SW480 (cell line): Measurements from ENCODE around the gene ANKS6.
A peak's percentile ranks its signal among the peaks of the same experiment; 100 is the strongest.

Experiments
- DNase-seq: peaks from one replicate; pipeline ENCODE4 v3.0.0-alpha.2; 2016; ENCODE audit warnings: low spot score

ANKS6 gene

DNA sequence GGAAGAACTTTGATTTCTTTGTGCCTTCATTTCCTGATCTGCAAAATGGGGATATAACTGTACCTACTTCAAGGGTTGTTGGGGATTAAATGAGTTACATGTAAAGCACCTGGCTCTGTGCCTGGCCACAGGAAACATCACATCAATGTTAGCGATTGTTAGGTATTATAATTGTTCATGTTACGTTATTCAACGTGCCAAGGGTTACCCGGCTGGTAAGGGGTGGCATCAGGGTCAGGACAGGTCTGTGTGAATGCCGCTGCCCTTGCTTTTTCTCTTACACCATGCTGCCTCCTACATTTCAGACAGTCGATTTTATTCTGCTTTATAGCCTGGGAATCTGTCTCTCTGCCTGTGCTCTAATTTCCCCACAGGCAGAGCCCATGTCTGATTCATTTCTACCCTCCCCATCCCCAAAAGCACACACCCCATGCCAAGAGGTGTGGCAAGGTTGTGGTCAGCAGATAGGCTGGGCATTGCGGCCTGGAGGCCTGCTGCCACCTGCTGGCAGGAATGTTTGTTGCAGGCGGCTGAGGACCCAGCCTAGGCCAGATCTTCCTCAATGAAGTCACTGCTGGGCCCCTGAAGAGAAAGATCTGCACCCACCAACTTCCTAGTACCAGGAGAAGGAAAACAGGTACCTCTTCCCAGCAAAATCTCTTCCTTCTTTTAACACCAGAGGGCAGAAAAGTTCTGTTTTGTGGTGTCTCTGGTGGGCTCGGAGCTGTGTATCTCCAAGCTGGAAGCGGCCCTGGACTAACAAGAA lies 5.3 kb downstream of the ANKS6 start:
- peak; percentile 92 for DNase-seq

DNA sequence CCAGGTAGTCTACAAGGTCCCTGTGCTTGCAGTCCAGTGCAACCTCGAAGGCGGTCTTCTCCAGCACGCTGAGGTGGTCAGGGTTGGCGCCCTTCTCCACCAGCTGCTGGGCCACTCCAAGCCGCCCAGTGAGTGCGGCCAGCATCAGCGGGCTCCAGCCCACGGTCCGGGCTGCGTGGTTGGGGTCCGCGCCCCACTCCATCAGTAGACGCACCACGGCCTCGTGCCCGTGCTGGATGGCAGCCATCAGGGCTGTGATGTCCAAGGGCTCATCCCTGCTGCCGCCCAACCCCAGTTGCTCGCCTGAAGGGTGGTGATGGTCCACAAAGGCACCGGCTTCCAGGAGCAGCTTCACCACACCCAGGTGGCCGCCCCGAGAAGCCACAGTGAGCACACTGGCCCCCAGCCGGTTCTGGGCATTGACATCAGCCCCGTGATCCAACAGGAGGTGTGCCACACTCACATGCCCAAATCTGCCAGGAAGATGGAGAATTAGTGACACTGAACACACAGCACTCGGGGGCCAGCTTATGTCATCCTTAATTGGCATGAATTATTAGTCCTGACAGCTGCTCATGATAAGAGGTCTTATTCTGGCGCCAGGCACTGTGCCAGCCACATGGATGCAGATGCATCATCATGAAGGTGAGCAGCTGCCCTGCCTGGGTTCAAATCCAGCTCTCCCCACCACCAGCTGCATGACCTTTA lies 6.1 kb downstream of the ANKS6 start:
- DNase-seq, result no peak

DNA sequence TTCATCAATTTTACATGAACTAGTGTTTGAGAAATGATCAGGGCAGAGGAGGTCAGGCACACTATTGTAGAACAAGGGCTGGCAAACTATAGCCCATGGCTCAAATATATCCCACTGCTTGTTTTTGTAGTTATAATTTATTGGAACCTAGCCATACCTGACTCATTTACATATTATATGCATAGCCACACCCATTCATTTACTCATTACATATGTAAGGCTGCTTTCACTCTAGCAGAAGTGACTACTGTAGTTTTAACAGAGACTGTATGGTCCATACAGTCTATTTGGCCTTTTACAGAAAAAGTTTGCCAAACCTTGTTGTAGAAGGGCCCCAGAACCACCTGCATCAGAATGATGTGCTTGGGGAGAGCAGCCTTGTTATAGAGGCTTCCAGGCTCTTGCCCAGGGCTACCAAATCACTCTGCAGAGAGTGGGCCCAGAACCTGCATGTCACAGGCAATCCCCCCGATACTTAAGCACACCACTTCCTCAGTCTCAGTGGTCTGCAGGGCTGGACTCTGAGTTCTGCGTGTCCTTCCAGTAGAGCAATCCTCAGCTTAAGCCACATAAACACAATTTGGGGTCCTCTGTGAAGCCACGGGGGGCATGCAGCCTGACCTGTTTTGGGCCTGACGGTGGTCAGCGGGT lies 6.7 kb downstream of the ANKS6 start:
- no peak for DNase-seq

DNA sequence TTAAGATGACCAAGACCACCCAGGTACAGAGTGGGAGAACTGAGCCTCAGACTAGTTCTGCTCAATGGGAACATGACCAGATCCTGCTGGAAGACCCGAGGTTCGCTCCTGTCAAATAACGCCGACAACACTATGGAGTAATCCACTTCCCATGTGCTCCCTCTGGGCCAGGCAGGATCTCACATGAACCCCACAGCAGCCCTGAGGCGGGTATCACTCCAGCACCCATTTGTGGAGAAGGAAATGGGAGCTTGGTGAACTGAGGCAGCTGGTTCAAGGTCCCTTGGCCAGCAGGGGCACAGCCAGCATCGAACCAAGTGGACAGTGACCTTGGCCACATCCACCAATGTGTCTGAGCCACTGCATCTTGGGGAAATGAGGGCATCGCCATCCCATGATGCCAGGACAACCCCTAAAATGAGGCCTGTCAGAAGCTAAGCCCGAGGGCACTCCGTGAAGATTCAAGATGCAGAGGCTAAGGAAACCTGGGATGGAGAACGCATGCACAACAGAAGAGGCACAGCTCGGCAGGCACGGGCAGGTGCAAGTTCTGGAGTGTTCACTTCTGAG lies 8.5 kb downstream of the ANKS6 start:
- DNase-seq, result no peak

DNA sequence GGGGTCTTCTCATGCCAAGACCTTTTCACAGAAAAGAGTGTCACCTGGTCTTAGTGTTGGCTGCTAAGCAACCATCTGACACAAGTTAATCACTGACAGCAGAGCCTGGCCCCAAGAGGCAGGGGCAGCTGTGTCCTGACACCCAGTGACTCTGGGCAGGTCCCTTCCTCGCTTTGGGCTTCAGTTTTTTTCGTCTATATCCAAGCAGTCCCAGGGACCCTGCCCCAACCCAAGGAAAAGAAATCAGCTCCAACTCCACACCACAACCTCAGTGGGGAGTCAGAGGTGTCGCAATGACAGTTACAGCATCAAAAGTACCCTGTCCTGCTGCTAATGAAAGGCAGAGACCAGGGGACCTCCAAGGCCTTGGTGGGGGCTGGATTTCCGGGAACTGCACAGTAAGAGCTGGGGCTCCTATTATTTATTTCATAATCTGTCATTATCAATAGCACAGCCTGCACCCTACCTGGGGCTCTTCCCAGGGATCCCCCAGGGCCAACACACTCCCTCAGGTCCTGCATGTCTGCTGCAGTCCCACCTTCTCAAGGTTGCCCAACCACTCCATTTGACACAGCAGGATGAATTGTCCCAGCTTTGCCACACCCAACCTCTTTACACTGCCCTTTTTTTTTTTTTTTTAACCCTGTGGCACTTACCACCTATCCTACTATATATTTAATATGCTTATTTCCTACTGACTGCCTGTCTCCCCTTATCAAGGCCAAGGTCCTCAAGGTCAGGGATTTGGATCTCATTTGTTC lies 9.4 kb downstream of the ANKS6 start:
- DNase-seq, result no peak

DNA sequence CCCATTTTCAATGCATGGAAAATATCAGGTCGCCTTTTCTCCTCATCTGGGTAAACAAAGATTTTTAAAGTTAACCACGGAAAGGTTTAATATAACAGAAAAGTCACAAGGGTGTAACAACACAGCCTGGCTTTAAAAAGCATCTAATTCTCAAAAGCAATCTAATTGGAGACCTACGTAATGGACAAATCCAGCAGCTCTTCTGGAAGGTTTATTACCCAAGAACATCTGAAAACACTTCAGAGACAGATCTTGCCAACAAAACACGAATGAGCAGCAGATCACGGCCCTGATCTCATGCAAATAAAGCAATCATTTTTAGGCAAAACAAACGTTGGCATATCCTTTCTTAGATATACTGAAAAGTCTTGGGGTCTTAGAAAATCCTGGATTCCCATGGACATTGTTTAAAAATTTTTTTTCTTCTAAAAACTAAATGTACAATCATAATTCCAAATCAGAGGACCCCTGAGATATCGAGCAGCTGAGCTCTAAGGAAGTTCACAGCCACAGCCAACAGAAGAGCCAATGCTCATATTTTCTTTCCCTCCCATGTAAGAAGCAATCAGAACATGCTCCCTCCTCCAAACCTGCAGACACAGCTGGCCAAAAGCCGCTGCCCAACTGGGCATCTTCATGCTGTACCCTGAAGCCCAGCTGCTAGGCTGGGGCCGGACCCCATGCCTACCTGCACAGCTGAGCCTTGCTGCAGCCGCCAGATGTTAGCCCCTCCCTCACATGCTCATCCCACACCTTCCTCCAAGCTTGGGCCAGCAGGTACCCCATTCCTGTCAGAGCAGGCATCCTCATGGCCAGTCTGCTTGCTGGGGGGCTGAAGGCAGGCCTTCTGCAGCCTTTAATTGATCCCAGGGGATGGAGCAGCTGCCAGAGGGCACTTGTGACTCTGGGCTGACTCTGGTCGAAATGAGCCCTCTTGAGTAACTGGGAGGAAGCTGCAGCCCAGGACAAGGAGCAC lies 11.2 kb downstream of the ANKS6 start:
- DNase-seq, result no peak

DNA sequence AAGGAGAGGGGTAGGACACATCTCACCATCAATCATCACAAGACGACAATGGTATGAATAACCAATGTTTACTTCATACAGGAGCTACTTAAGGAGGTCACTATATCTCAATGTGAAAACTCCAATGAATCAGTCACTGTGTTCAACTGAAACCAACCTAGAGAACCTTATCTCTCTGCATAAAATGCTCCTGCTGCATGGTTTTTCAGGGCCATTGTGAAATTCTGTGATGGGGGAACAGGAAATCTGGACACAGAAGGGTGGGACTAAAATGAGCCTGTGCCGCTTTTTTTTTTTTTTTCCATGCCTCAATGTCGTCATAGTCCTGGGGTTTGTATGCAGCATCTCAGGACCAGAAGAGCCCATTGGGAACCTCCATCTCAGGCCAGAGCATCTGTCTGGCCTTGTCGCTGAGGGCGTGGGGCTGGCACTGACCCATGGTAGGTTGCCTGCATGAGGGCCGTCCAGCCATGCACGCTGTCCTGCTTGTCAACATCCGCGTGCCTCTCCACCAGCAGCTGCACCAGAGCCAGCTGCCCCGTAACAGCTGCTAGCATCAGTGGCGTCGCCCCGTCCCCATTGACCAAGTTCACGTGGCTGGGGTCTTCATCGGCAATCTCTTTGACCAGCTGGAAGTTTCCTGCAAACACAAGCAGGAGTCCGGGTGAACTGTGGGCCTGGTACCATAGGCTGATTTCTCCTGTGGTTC lies 12.7 kb downstream of the ANKS6 start:
- DNase-seq, result no peak

DNA sequence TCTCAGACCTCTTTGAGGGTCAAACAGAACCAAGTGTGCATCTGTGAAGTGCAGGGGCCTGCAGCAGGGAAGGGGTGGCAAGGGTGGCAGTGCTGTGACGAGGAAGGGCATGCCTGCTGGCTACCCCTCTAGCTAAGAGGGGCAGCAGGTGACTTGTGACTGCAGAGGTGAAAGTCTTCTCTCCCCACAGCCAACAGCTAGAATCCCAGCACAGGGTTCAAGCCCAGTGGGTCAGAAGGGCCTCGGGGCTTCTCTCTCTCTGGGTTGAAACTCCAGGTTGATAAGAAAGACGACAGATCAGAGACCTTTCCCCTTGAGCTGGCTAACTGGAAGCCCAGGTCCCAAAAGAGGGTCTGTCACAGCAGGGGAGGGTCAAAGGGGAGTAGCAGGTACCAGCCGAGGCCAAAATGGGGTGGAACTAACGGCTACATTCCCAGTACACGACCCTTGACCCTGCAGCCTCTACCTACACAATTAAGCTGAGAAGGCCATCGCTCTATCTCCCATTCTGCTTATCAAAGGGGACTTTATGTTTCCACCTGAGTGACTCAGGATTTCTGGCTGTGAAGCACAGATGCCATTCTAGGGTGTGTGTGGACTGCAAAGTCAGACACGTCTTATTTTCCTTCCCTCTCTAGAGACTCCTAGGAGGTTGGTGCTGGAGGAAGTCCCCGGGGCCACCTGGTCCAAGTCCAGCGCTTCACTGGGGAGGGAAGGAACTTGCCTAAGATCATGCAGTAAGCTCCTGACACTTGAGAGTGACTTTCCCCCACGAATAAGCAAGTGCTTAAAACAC lies 14.6 kb downstream of the ANKS6 start:
- DNase-seq, result peak; percentile 93

DNA sequence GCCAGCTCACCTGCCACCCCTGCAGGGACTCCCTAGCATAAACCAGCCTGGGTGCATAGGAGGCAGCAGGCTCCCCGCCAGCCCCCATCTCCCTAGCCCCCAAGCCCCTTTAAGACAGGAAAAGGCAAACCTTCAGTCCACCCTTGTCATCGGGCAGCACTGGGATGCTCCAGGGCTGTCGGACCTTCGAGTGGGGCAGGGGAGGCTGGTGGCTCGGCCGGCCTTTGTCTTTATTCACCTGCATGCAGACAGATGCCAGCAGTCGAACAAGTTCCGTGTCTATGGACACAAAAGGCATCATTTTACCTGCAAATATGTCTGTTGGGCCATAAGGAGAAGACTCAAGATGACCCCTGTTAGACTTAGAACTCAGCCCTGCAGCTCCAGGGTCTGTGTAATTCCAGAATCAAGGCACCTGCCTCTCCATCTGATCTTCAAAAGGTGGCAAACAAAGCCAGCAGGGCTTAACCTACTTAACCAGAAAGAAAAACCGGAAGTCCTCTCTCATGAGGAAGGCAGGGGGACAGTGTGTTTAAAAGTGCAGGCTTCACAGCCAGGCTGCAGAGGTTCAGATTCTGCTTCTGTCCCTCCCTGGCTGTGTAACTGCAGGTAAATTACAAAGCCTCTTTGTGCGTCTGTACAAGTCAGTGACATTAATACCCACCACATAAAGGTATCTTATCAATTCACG lies 16.2 kb downstream of the ANKS6 start:
- DNase-seq, result no peak

DNA sequence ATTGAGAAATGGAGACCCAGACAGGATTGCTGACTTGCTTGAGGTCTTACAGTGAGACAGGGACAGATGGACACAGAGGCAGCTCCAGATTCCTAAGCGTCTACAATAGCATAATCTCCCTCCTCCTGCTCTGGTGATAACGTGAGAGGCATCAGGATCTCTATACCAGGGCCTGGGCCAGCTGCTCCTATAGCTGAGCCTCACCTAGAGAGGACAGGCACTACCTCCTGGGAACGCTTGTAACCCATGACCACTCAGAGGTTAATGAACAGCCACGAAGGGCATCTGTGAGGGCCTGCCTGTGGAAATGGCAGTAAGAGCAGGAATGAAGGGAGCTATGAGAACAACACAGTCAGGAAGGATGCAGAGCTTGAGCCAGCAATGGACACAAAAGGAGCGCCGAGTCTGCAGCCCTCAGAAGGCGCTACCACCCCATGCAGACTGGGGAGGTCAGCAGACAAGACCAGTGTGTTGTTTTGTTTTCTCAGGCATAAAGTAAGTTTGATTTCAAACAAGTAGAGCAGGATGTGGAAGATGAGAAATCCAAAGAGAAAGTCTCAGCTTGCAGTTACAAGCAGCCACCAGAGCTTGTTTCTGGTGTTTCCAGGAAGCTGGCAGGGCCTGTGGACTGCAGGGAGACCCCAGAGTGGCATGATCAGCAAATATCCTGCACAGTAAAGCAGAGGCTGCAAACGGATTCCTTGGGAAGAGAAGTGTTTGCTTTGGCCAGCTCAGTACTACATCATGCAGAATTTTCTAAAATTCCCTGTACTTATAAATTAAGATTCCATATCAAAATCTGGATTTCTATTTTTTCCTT lies 17.4 kb downstream of the ANKS6 start:
- no peak for DNase-seq

DNA sequence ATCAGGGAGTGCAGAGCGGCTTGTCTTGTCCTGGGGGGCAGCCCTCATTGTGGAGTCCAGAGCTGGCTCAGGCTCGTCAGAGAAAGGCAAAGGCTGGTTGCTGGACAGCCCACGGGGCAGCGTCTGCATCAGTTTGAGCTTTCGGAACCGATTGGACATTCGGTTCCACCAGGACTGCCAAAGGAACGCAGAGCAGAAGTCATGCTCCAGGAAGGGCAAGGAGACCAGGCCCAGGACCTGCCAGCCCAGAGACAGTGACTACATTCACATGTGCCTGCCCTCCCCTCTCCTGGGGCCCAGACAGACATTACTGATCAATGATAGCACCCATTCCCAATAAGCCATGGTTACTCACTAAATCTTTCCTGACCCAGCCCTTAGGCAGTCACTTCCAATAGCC lies 18.1 kb downstream of the ANKS6 start:
- DNase-seq, result no peak

DNA sequence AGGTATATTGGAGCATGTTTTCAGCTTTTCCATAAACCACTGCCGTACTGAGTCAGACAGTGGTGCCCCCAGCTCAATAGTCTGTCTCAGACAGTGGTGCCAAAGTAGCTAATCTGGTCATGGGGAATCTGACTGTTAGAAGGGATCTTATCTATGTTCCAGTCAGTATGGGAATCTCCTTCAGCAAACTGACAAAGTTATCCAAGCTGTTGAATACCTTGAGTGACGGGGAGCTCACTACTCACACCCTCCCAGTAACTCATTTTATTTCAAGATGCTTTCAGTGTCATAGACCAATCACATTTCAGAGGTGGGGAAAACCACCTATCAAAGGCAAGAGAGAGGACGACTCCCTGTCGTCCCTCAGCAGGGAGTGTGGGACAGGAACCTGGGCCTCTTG lies 18.7 kb downstream of the ANKS6 start:
- no peak for DNase-seq

DNA sequence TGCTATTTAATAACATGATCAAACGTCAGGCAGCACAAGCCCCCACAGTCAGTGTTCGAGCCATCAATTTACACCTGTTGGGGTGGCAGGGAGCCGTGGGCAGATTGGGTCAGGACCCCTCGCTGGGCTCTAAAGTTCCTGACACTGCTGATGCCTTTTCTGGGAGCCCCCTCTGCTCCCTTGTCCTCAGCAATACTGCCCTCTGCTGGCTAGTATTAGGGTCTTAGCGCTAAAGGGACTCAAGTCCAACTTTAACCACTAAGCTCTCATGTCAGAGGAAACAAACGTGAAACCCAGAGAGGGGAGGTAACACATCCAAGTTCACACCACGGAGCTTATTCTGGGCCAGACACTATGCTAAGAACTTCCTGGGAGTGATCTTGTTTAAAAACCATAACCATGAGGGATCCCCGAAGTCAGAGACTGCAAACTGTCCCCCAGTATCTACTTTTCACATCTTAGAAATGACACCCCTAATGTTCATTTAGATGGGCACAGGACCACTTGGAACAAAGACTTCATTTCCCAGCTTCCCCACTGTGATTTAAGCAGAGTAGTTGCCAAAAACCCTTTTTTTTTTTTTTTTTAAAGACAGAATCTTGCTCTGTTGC lies 20.4 kb downstream of the ANKS6 start:
- peak; percentile 41 for DNase-seq

DNA sequence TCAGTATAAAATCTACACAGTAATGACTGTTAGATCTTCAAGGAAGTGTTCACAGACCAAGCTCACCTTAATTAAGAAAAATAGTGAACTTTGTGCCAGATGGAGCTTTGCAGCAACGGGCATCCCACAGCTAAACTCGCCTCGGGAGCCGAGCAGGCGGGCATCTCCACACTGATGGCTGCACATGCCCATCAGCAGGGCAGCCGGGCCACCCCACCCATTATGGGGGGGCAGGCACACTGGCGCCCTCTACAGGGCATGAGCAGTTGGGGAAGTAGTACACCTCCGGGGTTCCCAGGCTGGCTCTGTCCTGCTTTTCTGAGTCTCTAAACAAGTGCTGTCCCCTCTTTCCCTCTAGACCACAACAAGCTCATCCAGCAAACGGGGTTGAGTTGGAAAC lies 21.6 kb downstream of the ANKS6 start:
- DNase-seq, result no peak

DNA sequence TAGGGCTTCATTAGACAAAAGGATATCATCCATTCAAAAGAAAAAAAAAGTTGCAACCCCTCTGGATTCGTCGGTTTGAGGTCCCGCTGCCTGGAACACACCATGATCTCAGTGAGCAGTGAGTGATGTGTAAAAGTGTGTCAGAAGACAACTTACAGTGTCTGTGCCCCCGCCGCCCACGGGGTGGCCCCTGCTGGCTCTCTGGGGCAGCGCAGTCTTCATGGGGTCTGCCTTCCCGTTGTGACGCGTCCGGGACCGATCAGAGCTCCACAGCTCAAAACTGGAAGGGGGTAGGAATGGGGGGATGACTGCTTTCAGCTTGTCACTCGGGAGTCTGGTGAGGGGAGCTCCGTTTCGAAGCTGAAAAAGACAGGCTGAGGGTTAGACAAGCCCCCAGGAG lies 22.6 kb downstream of the ANKS6 start:
- no peak for DNase-seq

DNA sequence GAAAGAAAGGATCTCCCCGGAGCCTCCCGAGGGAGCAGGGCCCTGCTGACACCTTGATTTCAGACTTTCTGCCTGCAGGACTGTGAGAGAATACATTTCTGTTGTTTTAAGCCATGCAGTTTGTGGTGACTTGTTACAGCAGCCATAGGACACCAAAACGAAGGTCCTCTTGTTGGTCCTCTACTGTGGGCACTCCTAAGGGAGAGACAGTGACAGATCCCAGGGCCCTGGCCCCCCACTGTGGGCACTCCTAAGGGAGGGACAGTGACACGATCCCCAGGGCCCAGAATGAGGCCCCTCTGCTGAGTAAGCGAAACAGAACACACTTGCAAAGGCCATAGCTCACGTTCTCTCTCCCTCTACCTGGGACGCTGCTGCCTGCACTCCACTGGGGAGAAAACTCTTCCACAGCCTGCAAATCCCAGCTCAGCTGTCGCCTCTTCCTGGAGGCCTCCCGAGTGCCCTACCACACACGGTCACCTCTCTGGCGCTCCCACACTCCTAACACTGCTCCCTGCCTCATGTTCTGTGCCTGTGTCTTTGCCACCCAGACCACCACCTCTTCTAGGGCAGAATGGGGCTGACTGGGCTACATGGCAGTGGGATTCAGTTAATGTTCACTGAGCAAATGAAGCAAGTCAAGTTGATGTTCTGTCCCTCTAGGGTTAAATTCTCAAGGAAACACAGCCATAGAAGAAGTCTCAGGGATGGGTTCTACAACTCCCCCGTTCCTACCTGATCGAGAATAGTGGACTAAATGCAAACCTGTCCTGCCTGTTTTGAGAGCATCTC lies 23.8 kb downstream of the ANKS6 start:
- DNase-seq, result no peak
